Liver (tissue), 9 donors: ENCODE measurements around the gene MORC4. TPM values are rescaled to one million over a fixed set of nuclear protein-coding genes. Genes with fewer than 3 reads are reported as not detected.

Experiments
- DNase-seq: peaks from one replicate; pipeline ENCODE4 v3.0.0-alpha.2; 2017; ENCODE audit warnings: low spot score
- H3K27ac ChIP-seq, 2 donors: one replicate each; pipeline ENCODE4 v1.7.0; 2013; ENCODE audit warnings: inconsistent platforms in 2 of 2, low read length in 2 of 2, control low read depth in 1 of 2, low read depth in 1 of 2, mild to moderate bottlenecking in 1 of 2
- H3K27me3 ChIP-seq, 4 donors: one replicate each; pipeline versions ENCODE4 v1.6.1 to v1.7.0; 2013; ENCODE audit warnings: low read length in 3 of 4, inconsistent platforms in 1 of 4, mild to moderate bottlenecking in 1 of 4, moderate library complexity in 1 of 4; ENCODE audit not compliant: control insufficient read depth in 4 of 4, insufficient read depth in 4 of 4
- H3K36me3 ChIP-seq, 4 donors: one replicate each; pipeline versions ENCODE4 v1.6.1 to v1.7.0; 2013; ENCODE audit warnings: low read length in 3 of 4, mild to moderate bottlenecking in 3 of 4, low read depth in 1 of 4, moderate library complexity in 1 of 4; ENCODE audit not compliant: control insufficient read depth in 4 of 4, insufficient read depth in 3 of 4
- H3K4me1 ChIP-seq, 4 donors: one replicate each; pipeline versions ENCODE4 v1.6.1 to v1.7.0; 2013; ENCODE audit warnings: low read length in 3 of 4, mild to moderate bottlenecking in 3 of 4, moderate library complexity in 1 of 4; ENCODE audit not compliant: control insufficient read depth in 4 of 4, insufficient read depth in 4 of 4
- H3K4me3 ChIP-seq, 3 donors: one replicate each; pipeline versions ENCODE4 v1.6.1 to v1.7.0; 2013; ENCODE audit warnings: low read length in 3 of 3, control low read depth in 1 of 3, low read depth in 1 of 3, mild to moderate bottlenecking in 1 of 3
- H3K9ac ChIP-seq, 2 donors: one replicate each; pipeline ENCODE4 v1.7.0; 2013; ENCODE audit warnings: low read length in 2 of 2, mild to moderate bottlenecking in 2 of 2, moderate library complexity in 2 of 2, control low read depth in 1 of 2, low read depth in 1 of 2
- H3K9me3 ChIP-seq, 4 donors: one replicate each; pipeline versions ENCODE4 v1.6.1 to v1.7.0; 2013; ENCODE audit warnings: low read length in 3 of 4; ENCODE audit not compliant: control insufficient read depth in 4 of 4
- ATF3 ChIP-seq: IDR thresholded peaks from 2 replicates; pipeline ENCODE4 v1.6.1; 2016; ENCODE audit warnings: antibody characterized with exemption
- CTCF ChIP-seq: fragments of 150-350 bp; IDR thresholded peaks from 2 replicates; pipeline ENCODE4 v1.5.1; 2017; ENCODE audit warnings: improper control_type of control experiment, low read depth, low read length; ENCODE audit not compliant: missing input control
- FOXA1 ChIP-seq: IDR thresholded peaks from 2 replicates; pipeline ENCODE4 v1.6.1; 2016; ENCODE audit warnings: antibody characterized with exemption
- FOXA2 ChIP-seq: IDR thresholded peaks from 2 replicates; pipeline ENCODE4 v1.6.1; 2016; ENCODE audit warnings: antibody characterized with exemption
- GABPA ChIP-seq, 2 donors: IDR thresholded peaks in 1 of 2; conservative IDR thresholded peaks in 1 of 2; 2 replicates each; pipeline ENCODE4 v1.6.1; 2016; ENCODE audit warnings: antibody characterized with exemption in 2 of 2, mild to moderate bottlenecking in 1 of 2, moderate library complexity in 1 of 2
- NR2F2 ChIP-seq: IDR thresholded peaks from 2 replicates; pipeline ENCODE4 v1.6.1; 2016; ENCODE audit warnings: antibody characterized with exemption
- RAD21 ChIP-seq, 2 donors: IDR thresholded peaks; 2 replicates each; pipeline ENCODE4 v1.6.1; 2016; ENCODE audit warnings: antibody characterized with exemption in 2 of 2, mild to moderate bottlenecking in 2 of 2
- REST ChIP-seq: IDR thresholded peaks from 2 replicates; pipeline ENCODE4 v1.6.1; 2016; ENCODE audit warnings: antibody characterized with exemption, mild to moderate bottlenecking
- RXRA ChIP-seq, 2 donors: IDR thresholded peaks; 2 replicates each; pipeline ENCODE4 v1.6.1; 2017 to 2018; ENCODE audit warnings: antibody characterized with exemption in 2 of 2, mild to moderate bottlenecking in 1 of 2
- WGBS: extraction: QIAGEN DNeasy Blood & Tissue Kit; methylation state at CpG from one replicate; pipeline ENCODE4 v1.1.7; 2013; 5-methylcytosine and 5-hydroxymethylcytosine counted together
- polyA plus RNA-seq, 2 donors: library from polyadenylated mRNA; stranded (reverse) in 1 of 2; unstranded in 1 of 2; fragments of 200-250 nt in 1 of 2; fragments of >200 nt in 1 of 2; fragmentation: Nextera tagmentation in 1 of 2; extraction: Ambion mirVana in 1 of 2; gene quantifications; one replicate each; pipeline versions ENCODE4 v1.2.1 to v1.2.3, GENCODE V29; 2013 to 2015
- total RNA-seq, 2 donors: library from RNA; depleted of rRNA; stranded (reverse); fragments of >200 nt; gene quantifications; one replicate each; pipeline ENCODE4 v1.2.3, GENCODE V29; 2014
- donor health status: healthy.
- donor health status: healthy.
- donor health status: healthy.
- donor health status: healthy.
- donor health status: healthy.

MORC4 gene
- total and polyA plus RNA-seq, 4 donors, result 5.8 to 11.0 (median 8.4) TPM

GRCh38 chrX:106963111-106963510 lies 36.9 kb downstream of the MORC4 start (continued):
- no peak for TF ChIP-seq REST
- TF ChIP-seq FOXA2, result no peak
- no peak for TF ChIP-seq NR2F2
- no peak for TF ChIP-seq GABPA (IDR thresholded peaks at IDR 0.05 in 1 of 2, conservative IDR thresholded peaks at IDR 0.05 in 1 of 2)

GRCh38 chrX:106959901-106960300 lies 40.1 kb downstream of the MORC4 start:
- TF ChIP-seq RAD21 (IDR thresholded peaks at IDR 0.05), result peak; percentile 80 to 87
- no peak for TF ChIP-seq ATF3
- peak; percentile 51 for TF ChIP-seq CTCF
- H3K9ac ChIP-seq, result no peak overlapping the region
- no peak overlapping the region for H3K4me3 ChIP-seq
- H3K36me3 ChIP-seq, result no peaks in the 10 kb centered on the region
- no peak for DNase-seq
- peaks cover 4 to 9% (median 7%) of the 10 kb centered on the region in 4 donors for H3K4me1 ChIP-seq
- 44% methylated on average over 2 of the region's 2 CpGs for WGBS
- H3K9me3 ChIP-seq, result no peaks in the 10 kb centered on the region
- no peak overlapping the region for H3K27ac ChIP-seq
- no peaks in the 10 kb centered on the region for H3K27me3 ChIP-seq

GRCh38 chrX:106957856-106958255 lies 42.2 kb downstream of the MORC4 start:
- 77% methylated on average over 1 of the region's 1 CpG for WGBS
- no peaks in the 10 kb centered on the region for H3K36me3 ChIP-seq
- TF ChIP-seq RXRA (IDR thresholded peaks at IDR 0.05), result no peak
- no peak for TF ChIP-seq GABPA (IDR thresholded peaks at IDR 0.05 in 1 of 2, conservative IDR thresholded peaks at IDR 0.05 in 1 of 2)
- TF ChIP-seq FOXA2, result no peak
- TF ChIP-seq FOXA1, result no peak
- no peak for TF ChIP-seq ATF3

More at GRCh38 chrX:106957856-106958255, 42.2 kb downstream of the MORC4 start:
- Histone ChIP-seq H3K4me1 (peaks cover 4 to 11% (median 9%) of the 10 kb centered on the region in 4 donors), H3K9ac (no peak overlapping the region), H3K27me3 (no peaks in the 10 kb centered on the region), H3K9me3 (no peaks in the 10 kb centered on the region), H3K4me3 (no peak overlapping the region), H3K27ac (no peak overlapping the region)
- no peak for DNase-seq
